Mesenteric fat pad (tissue), 1 donor: Measurements from ENCODE around the gene TUBGCP5. TPM values are rescaled to one million over a fixed set of nuclear protein-coding genes. Genes with fewer than 3 reads are reported as not detected.
"Not testable (repeated sequence)": the region's sequence is repeated elsewhere in the genome, so short reads cannot be mapped to it uniquely, and the experiment has no call there.

Experiments used
- DNase-seq: peaks from one replicate; pipeline ENCODE4 v3.0.0-alpha.2; 2020; ENCODE audit warnings: low spot score
- long read RNA-seq: library from polyadenylated mRNA; unstranded; transcript quantifications from one replicate; pipeline ENCODE4 v2.0.0, GENCODE V29; 2020
- total RNA-seq: library from RNA; stranded (reverse); fragmentation: NEBNext Ultra II Directional; extraction: Animal tissue kit (Norgen Biotek cat#: 25700); gene quantifications from one replicate; pipeline ENCODE4 v1.2.1, GENCODE V29; 2021
- donor health status: DM: yes; HTN: yes; CAD: no.

The TUBGCP5 gene
- total RNA-seq, result 16.3 TPM
- long read RNA-seq, partial matches to known transcripts, result 23 of 38 reads
- long read RNA-seq, other reads (novel, unspliced or antisense), result 14 of 38 reads

DNA sequence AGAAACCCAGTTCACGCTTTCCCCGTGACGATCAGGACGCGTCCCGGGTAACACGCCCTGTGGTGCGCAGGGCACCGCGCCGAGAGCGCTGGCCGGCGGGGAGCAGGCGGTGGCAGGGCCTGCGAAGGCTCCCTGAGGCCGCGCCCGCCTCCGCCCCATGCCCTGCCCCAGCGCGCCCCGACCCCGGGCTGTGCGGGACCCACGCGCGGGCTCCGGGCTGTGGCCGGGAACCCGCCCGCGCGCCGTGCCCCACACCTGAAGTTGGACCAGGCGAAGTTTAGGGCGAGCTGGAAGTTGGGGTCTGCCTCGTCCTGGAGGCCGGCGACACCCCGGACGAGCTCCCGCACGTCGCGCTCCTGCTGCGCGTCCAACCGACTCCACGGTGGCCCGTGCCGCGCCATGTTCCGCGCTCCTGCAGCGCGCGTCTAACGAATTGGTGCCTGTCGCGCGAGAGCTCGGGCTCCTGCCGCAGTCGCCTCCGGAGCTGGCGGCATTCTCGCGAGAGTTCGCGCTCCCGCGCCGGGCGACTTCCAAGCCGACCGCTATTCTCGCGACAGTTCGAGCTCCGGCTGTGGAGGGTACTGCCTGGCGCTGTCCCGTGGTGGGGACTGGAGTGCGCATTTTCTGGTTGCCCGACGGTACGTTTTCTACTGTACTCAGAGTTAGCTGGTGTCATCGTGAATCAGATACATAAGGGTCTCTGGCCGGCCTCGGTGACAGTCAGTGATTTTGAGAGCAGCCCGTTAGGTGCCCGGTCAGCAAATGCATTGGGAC is at the start of gene TUBGCP5:
TSS of gene TUBGCP5 (minus strand) at position 427 of the 774 bp plus-strand sequence. CDS start at position 401, 26 bp downstream.
- DNase-seq, result peak; percentile 99

DNA sequence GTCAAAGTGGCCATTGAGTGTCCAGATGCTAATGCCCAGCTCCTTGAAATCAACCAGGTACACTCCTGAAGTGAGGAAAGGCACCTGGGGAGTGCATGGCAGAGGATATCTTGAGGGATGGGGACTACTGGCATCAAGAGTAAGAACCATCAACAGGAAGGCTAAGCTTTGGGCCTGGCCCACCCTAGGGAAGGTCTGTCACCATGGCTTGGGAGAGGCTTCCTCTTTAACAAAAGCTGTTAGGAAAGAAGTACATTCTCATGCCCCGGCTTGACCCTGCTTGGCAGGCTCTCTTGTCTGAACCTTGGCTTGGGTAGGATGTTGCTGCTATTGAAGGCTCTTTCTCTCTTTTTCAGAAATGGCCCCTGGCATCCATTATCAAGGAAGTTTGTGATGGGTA is 43.7 kb upstream of the TUBGCP5 start:
- DNase-seq, result no peak

DNA sequence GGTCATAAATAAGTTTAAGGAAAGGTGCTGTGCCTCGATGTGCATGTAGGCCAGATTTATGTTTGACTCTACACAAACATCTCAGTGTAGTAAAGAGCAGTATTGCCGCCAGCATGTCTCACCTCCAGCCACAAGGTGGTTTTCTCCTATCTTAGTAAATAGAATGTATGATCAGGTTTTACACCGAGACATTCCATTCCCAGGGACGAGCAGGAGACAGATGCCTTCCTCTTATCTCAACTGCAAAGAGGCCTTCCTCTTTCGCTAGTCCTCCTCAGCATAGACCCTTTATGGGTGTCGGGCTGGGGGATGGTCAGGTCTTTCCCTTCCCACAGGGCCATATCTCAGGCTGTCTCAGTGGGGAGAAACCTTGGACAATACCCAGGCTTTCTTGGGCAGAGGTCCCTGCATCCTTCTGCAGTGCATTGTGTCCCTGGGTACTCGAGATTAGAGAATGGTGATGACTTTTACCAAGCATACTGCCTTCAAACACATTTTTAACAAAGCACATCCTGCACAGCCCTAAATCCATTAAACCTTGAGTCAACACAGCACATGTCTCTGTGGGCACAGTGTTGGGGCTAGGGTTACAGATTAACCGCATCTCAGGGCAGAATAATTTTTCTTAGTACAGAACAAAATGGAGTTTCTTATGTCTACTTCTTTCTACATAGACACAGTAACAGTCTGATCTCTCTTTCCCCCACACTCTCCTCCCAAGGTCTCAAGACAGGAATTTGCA is 42.8 kb upstream of the TUBGCP5 start:
- not testable (repeated sequence) for DNase-seq

DNA sequence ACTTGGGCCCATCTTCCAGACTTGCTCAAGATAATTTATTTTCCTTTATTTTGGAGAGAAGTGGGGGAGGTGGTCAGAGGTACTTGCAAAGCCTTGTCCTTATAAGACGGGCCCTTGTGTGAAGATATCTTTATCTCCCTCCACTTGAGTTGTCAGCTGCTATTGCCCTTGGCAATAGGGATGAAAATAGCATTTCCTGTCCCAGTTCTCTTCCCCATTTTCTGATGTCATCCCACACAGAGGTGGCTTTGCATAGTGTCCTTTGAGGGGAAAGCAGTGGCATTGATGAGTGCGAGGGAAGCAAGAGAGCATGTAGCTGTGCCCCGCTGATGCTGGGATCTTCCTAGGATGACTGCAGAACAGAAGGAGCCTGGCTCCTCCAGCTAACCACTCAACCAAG is 41.9 kb upstream of the TUBGCP5 start:
- no peak for DNase-seq

DNA sequence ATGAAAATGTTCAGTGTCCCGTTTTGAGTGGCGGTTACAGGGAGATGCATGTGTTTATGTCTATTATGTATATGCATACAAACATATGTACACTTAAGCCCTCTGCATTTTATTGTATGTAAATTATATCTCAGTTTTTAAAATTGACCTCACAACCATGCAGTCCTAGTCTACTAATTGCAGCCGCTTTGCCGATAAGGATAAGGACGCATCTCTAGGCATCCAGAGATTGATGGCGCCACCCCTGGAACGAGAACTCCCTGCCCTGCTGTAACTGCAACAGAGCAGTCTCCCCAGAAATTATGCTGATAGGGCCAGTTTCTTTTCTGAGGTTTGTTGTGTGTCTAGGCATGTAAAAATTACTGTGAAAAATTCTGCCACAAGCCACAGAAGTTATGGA is 40.4 kb upstream of the TUBGCP5 start:
- no peak for DNase-seq

DNA sequence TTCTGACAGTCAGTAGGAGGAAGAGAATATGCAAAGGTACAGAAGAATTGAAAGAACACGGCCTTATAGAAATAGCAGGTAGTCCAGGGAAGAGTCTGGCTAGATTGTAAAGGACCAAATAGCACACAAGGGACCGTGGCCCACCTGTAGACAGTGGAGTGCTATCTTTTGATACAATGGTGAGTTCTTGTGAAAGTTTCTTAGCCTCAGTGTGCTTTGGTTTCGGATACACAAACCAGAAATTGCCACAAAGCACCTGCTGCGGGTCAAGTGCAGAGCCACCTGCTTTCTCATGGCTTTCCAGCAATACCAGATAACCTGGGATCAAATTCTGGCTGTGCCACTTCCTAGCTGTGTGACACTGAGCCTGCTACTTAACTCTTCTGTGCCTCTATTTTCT is 36.6 kb upstream of the TUBGCP5 start:
- DNase-seq, result no peak

DNA sequence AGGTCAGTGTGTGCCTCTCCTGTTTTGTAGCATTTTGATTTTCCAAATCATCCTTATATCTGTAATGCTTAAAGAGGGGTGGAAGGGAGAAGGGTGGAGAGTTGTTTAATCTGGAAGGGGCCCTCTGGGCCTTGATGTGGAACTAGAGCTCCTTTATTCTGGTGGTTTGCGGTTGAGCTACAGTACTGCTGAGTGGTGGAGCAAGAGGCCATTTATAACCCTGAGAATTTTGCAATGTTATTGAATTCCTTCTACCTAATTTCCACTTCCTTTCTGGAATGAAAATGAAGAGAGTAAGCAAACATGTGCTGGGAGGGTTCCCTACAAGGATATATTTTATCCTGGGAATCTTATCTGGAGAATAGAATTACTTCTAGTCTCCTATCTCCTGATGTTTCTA is 35.3 kb upstream of the TUBGCP5 start:
- DNase-seq, result no peak

DNA sequence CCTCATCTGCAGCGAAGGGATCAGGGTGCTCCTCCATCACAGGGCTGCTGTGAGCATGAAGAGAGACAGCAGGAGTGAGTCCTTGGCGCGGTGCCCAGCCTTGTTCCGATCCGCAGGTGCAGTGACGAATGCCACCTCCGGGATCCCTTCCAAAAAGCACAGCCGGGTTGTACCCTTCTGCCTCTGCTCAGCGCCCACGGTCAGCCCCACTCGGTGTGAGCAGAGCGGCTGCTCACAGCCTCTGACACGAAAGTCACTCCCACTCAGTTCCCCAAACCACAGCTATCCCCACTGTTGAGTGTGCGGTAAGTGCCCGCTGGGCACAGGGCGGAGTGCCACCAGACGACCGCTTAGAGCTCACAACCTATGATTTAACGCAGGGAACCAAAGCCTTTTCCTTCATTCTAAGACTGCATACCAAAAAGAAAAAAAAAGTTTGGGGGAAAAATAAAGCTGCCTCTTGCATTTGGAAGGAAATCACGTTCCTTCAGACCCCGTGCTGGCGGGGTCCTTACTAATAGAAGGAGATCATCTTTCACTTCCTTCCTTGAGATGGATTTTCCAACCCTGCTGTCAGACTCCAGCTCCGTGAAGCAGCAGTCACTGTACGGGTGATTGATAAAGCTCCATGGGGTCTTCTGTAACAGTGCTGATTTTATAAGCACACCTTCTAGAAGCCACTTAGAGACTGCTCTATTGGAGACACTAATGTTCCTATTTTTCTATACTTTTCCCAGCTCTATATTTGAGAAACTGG is 34.7 kb upstream of the TUBGCP5 start:
- DNase-seq, result no peak

DNA sequence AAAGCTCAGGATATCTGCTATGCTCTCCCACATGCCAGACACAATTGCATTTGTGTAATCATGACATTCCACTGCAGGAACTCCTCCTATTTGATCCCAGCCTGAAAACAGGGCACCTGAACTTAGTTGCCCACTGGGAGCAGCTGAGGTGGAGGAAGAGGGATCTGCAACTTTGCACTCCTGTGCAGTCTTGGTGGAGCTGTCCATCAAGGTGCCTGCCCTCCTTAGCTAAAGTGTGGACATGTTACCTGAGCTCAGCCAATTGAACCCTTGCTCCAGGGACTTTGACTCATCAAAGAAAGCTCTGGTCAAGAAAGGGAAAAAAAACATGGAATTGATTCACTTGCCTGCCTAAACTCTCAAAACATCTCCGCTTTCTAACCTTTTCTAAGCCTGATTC is 33.3 kb upstream of the TUBGCP5 start:
- DNase-seq, result no peak

DNA sequence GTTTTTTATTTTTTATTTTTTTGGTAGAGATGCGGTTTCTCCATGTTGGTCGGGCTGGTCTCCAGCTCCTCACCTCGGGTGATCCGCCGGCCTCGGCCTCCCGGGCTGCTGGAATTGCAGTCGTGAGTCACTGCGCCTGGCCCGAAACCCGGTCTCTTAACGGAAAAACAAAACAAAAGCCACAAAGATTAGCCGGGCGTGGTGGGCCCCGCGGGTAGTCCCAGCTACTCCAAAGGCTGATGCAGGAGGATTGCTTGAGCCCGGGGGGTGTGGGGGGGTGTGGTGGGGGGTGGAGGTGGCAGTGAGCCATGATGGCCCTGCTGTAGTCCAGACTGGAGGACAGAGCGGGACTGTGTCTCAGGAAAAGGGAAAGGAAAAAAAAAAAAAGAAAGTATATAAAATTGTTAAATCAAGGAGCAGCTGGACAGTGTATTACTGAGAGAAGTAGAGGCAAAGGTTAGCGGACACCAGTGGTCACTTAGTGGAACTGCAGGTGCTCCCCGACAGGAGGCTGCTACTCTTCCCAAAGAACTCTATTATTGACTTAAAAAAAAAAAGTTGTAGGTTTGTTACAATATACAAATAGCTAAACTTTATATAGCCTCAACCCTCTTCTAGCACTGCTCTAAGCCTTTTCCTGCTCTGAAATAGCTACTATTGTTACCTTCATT is 30.3 kb upstream of the TUBGCP5 start:
- DNase-seq, result no peak

DNA sequence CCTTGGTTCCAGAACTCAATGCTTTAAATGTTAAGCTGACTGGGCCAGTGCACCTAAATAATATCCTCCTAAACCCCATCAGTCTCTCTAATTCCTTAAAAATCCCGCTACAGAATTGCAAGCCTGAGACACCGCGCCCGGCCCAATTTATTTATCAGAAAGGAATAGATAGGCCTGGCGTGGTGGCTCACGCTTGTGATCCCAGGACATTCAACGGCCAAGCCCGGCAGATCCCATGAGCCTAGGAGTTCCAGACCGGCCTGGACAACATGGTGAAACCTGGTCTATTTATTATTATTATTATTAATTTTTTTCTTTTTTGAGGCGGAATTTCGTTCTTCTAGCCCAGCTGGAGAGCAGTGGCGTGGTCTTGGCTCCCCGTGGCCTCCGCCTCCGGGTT is 28.0 kb upstream of the TUBGCP5 start:
- DNase-seq, result no peak

DNA sequence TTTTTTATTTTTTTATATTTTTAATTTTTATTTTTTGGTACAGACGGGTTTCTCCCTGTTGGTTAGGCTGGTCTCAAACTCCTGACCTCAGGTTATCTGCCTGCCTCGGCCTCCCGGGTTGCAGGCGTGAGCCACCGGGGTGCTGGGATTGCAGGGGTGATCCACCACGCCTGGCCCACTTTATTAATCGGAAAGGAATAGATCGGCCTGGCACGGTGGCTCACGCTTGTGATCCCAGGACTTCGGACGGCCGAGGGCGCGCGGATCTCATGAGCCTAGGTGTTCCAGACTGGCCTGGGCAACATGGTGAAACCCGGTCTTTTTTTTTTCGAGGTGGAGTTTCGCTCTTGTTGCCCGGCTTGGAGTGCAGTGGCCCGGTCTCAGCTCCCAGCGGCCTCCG is 26.5 kb upstream of the TUBGCP5 start:
- DNase-seq, result no peak

DNA sequence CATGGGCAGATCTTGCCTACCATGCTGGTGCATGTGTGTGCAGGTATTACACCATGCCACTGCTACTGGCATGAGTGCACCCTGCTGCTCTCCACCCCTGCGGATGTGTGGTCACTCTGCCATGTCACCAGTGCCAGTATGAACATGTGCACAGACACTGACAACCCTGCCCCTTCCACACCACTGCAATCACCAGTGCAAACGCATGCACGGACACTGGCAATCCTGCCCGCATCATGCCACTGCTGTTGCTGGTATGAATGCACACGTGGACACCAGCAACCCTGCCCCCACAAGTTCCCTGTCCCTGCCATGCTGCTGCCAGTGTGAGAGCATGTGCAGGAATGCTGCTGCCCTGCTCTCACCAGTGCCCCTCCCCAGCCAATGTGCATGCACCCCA is 24.8 kb upstream of the TUBGCP5 start:
- no peak for DNase-seq

DNA sequence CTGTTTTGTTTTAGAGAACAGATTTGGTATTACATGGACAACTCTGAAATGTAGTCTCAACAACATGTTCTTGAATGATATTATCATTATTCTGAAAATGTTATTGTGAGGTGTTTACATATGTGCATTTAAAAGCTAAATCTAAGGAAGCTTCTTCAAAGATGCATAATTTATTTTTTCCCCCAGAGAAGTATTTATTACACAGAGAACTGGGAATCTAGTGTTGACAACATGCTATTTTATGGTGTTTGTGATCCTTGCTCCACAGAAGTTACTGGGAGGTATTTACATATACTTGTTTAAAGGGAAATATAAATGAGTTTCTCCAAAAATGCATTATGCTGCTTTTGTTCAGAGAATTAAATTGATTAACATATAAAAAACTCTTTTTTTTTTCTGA is 18.3 kb upstream of the TUBGCP5 start:
- DNase-seq, result no peak

DNA sequence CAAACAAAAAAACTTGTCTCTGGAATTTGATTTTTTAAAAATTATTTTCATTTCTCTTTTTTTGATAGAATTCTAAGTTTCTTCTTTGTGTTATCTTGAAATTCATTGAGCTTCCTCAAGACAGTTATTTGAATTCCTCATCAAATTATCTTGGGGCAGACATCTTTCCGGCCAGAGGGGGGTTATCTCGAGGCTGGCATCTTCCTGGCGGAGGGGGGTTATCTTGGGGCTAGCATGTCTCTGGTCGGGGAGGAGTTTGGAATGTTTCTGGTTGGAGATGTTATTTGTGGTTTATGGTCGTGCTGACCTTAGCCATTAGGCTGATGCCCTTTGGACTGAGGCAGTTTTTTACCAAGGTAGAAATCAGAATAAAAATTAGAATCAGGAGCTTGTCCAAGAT is 15.9 kb upstream of the TUBGCP5 start:
- DNase-seq, result no peak

DNA sequence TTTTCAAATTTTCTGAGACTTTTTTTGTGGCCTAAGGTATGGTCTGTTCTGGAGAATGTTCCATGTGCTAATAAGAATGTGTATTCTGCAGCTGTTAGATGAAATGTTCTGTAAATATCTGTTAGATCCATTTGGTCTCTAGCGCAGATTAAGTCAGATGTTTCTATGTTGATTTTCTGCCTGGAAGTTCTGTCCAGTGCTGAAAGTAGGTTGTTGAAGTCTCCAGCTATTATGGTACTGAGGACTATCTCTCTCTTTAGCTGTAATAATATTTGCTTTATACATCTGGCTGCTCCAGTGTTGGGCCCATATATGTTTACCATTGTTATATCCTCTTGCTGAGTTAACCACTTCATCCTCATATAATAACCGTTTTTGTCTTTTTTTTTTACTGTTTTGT is 13.2 kb upstream of the TUBGCP5 start:
- DNase-seq, result no peak

DNA sequence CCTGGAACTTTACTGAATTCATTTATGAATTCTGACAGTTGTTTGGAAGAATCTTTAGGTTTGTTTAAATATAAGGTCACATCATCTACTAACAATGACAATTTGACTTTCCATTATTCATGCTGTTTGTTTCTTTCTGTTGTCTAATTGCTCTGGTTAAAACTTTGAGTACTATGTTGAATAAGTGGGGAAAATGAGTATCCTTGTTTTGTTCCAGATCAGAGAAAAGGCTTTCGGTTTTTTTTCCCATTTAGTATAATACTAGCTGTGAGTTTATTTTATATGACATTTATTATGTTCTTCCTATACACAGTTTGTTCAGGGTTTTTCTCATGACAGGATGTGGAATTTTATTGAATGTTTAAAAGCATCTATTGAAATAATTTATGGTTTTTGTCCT is 11.3 kb upstream of the TUBGCP5 start:
- DNase-seq, result no peak

DNA sequence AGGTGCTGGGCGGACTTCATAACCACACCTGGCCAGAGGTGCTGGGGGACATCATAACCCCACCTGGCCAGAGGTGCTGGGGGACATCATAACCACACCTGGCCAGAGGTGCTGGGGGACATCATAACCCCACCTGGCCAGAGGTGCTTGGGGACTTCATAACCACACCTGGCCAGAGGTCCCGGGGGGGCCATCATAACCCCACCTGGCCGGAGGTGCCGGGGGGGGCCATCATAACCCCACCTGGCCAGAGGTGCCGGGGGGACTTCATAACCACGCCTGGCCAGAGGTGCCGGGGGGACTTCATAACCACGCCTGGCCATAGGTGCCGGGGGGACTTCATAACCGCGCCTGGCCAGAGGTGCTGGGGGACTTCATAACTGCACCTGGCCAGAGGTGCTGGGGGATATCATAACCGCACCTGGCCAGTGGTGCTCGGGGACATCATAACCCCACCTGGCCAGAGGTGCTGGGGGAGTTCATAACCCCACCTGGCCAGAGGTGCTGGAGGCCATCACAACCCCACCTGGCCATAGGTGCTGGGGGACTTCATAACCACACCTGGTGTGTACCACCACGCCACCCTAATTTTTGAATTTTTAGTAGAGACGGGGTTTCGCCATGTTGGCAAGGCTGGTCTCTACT is 10.7 kb upstream of the TUBGCP5 start:
- peak; percentile 86 for DNase-seq

DNA sequence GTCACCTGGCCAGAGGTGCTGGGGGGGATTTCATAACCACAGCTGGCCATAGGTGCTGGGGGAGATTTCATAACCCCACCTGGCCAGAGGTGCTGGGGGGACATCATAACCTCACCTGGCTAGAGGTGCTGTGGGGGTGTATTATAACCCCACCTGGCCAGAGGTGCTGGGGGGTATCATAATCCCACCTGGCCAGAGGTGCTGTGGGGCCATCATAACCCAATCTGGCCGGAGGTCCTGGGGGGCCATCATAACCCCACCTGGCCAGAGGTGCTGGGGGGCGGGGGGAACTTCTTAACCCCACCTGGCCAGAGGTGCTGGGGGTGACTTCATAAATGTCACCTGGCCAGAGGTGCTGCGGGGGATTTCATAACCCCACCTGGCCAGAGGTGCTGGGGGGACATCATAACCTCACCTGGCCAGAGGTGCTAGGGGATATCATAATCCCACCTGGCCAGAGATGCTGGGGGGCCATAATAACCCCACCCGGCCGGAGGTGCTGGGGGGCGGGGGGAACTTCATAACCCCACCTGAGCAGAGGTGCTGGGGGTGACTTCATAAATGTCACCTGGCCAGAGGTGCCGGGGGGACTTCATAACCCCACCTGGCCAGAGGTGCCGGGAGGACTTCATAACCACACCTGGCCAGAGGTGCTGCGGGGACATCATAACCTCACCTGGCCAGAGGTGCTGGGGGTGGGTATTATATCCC is 9.4 kb upstream of the TUBGCP5 start:
- DNase-seq, result not testable (repeated sequence)

DNA sequence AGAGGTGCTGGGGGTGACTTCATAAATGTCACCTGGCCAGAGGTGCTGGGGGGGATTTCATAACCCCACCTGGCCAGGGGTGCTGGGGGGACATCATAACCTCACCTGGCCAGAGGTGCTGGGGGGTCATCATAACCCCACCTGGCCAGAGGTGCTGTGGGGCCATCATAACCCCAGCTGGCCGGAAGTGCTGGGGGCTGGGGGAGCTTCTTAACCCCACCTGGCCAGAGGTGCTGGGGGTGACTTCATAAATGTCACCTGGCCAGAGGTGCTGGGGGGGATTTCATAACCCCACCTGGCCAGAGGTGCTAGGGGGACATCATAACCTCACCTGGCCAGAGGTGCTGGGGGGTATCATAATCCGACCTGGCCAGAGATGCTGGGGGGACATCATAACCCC is 4.6 kb upstream of the TUBGCP5 start:
- not testable (repeated sequence) for DNase-seq
